ENCODE data around the gene PLSCR1. TPM values are rescaled to one million over a fixed set of nuclear protein-coding genes. Genes with fewer than 3 reads are reported as not detected.
"Not testable (repeated sequence)": the region's sequence is repeated elsewhere in the genome, so short reads cannot be mapped to it uniquely, and the experiment has no call there.

PLSCR1 gene
- total RNA-seq, 1 donor from 2014 or later, result 60.1 TPM

DNA sequence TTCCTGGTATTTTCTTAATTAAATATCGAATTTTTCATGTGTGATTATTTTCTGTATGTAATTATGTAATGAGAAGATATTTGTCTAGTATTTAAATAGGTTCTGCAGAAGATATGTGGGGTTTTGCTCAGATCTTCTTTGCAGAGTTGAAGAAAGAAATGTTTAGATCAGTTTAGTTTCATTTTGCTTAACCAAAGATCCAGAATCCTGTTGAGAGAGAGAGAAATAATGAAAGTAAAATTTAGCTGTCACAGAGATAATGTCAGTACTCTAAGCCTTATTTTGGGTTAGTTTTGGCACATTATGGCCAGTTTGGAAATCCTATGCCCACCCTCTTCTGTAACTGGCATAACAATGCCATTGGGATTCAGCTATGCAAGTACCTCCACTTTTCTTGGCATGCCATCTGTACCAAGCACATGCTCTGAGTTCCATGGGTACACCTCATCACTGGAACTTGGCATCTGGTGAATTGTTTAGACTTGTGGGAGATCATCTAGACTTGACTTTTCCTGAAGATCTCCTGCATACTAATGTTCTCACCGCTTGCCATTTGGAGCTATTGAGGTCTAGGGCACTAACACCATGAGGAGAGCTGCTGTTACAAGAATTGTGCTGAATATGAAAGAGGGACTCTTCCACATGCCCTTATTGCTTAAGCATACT lies 30.9 kb downstream of the PLSCR1 start:
- no peak for ATAC-seq

DNA sequence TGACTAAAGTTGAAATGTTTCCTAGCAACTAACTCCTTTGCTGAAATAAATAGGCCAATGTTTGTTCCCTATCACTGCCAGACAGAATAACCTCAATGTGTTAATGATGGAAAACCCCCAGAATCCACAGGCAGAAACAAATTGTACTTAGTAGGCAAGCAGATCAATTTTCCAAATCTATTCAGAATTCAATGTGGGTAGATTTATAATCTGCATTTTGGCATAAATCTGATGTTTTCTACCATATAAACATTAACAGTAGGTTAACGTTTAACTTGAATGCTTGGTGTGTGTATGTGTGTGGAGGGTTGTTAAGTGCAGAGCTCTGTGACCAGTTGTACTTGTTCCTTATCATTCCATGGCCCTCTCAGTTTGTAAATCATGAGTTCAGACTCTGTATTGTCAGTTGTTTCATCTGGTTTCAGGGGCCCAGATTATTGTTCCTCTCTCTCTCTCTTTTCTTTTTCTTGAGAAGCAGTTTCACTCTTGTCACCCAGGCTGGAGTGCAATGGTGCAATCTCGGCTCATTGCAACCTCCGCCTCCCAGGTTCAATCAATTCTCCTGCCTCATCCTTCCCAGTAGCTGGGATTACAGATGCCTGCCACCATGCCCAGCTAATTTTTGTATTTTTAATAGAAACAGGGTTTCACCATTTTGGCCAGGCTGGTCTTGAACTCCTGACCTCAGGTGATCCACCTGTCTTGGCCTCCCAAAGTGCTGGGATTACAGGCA lies 32.8 kb downstream of the PLSCR1 start:
- no peak for ATAC-seq

DNA sequence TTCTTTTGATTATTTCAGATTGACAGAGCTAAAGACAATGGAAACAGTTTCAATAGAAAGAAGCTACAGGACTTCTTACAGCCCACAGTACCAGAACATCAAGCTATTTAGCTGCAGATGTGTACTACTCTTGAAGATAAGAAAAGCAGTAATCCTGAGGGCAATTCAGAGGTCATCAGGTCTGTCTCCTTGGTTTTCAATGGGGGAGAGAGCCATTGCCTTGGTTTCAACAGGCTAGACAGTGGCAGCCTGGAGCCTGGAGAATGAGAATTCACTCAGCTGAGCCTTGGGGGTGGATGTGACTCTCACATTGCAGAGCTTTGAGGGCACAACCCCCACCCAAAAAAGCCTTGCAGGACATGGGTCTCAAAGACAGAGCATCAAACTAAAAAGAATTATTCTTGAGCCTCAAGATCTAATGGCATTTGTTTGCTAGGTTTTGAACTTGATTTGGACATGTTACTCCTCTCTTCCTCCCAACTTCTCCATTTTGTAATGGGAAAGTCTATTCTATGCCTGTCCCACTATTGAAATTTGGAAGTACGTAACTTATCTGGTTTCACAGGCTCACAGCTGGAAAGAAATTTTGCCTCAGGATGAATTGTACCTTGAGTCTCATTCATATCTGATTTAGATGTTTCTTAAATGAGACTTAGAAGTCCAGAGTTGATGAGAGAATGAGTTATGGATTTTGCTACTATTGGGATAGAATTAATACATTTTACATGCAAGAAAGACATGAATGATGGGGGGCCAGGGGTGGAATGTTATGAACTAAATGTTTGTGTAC lies 36.9 kb downstream of the PLSCR1 start:
- no peak for ATAC-seq

DNA sequence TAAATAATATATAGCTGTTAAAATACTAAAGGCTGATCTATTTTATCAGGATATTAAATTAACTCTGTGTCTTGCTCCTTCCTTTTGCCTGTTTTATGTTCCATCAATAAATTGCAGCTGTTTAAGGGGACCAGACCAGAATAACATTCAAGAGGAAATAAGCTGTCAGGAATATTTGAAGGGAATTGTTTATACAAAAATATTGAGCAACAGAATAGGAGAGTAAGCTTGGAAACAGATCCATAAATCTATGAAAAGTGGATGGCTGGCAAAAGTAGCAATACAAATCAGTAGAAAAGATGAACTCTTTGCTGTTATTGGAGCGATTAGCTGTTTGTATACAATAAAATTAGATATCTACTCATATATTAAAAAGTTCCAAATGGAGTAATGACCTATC lies 38.9 kb downstream of the PLSCR1 start:
- no peak for ATAC-seq

DNA sequence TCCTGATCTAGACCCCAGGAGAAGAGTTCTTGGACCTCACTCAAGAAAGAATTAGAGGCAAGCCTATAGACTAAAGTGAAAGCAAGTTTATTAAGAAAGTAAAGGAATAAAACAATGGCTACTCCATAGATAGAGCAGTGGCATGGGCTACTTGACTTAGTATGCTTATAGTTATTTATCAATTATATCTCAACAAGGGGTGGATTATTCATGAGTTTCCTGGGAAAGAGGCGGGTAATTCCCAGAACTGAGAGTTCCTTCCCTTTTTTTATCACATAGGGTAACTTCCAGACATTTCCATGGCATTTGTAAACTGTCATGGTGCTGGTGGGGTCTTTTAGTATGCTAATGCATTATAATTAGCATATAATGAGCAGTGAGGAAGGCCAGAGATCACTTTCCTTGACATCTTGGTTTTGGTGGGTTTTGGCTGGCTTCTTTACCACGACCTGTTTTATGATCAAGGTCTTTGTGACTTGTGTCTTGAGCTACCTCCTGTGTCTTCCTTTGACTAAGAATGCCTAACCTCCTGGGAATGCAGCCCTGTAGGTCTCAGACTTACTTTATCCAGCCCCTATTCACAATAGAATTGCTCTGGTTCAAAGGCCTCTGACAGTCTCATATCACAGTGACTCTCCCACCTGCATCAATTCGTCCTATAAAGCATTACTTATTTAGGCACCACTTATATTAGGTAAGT lies 39.8 kb downstream of the PLSCR1 start:
- no peak for ATAC-seq

DNA sequence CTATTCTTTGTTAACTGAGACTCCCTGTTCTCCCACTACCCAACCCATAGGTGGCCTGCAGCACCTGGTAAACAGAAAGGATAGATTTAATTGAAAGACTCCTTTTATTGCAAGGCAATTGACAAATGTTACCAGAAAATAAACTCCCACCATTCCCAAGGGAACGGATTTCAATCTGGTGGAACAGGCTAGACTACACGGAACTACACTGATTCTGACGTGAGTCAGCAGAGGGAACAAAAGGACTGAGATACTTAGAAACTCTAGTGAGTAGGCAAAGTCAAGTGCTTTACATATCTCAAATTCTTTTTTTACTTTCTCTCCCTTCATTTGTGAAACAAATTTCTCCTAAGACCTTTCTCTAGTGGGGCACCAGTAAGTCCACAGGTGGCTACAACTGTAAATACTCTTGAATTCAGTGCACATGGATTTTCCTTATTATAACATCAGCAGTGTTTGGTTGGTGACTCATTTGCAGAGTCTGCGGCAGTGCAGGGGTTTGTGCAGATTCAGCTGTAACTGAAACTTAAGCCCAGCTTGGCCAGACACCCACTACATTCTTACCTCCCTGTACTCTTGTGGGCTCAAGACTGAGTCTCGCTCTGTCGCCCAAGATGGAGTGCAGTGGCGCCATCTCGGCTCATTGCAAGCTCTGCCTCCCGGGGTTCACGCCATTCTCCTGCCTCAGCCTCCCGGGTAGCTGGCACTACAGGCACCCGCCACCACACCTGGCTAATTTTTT lies 40.8 kb downstream of the PLSCR1 start:
- peak; percentile 82 for ATAC-seq

DNA sequence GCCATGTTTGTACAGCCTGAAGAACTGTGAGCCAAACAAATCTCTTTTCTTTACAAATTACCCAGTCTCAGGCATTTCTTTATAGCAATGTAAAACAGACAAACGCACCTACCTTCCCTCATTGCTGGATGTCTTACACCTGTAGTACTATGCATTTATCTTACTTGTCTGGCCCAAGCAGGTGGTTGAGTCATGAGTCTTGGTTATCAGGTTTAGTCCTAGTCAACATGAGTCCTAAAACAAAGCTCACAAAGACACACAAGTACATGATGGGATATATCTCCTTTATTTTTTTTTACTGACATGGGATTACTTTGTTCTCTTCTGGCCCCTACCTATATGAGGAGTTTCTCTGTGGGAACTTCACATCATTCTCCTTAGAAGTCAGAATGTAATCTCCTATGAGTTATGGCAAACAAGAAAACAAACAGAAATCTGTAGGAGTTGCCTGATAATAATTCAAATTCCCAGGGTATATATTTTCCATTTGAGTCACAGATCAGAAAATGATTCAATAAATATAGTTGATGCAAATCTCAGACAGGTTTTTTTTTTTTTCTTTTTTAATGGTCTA lies 41.4 kb downstream of the PLSCR1 start:
- ATAC-seq, result peak; percentile 65

DNA sequence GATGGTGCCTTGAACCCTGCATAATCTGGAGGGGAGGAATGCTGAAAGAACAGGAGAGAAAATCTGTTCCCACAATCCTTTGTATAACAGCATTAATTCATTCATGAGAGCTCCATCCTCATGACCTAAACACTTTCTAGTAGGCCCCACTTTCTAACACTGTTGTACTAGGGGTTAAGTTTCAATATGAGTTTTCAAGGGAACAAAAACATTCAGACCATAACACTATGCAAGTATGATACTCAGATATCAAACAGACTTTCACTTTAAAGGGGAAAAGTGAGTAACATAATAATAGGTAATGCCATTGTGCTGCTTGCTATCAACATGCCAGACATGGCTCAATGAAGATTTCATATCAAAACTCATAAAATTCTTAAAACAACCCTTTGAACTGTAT lies 42.7 kb downstream of the PLSCR1 start:
- no peak for ATAC-seq

DNA sequence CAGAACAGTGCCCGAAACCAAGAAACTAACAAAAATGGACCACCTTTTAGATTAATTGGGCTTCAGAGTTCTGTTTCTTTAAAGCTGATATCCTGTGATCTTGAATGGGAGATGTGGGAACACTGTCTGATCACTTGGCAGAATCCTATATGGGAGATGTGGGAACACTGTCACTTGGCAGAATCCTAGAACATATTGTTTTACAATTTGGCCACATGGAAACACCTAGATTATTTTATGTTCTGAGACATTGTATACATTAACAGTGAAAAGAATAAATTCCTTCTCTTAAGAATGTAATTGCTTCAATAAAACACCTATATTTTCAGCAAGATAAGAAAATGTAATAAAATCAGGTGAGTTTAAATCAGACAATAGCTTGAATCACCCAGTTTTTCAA lies 44.7 kb downstream of the PLSCR1 start:
- ATAC-seq, result no peak

DNA sequence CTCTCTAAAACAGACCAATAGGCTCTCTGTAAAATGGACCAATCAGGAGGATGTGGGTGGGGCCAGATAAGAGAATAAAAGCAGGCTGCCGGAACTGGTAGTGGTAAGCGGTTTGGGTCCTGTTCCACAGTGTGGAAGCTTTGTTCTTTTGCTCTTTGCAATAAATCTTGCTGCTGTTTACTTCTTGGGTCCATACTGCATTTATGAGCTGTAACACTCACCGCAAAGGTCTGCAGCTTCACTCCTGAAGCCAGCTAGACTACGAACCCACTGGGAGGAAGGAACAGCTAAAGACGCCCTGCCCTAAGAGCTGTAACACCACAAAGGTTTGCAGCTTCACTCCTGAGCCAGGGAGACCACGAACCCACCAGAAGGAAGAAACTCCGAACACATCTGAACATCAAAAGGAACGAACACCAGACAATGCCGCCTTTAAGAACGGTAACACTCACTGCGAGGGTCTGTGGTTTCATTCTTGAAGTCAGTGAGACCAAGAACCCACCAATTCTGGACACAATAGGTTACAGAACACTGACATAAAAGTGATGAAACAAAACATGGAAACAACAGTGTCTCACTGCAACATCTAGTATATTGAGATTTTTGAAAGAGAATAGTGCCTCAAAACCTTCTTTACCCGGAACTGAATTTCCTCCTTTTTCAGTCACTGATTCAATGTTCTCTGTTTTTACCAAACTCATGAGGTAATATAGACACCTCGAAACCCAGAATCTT lies 46.2 kb downstream of the PLSCR1 start:
- no peak for ATAC-seq

DNA sequence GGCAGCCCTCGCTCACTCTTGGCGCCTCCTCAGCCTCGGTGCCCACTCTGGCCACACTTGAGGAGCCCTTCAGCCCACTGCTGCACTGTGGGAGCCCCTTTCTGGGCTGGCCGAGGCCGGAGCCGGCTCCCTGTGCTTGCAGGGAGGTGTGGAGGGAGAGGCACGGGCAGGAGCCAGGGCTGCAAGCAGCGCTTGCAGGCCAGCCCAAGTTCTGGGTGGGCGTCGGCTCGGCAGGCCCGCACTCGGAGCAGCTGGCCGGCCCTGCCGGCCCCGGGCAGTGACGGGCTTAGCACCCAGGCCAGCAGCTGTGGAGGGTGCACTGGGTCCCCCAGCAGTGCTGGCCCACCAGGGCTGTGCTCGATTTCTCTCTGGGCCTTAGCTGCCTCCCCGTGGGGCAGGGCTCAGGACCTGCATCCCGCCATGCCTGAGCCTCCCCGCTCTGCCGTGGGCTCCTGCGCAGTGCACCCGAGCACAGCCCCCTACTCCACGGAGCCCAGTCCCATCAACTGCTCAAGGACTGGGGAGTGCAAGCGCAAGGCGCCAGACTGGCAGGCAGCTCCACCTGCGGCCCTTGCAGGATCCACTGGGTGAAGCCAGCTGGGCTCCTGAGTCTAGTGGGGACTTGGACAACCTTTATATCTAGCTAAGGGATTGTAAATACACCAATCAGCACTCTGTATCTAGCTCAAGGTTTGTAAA lies 47.1 kb downstream of the PLSCR1 start:
- not testable (repeated sequence) for ATAC-seq

DNA sequence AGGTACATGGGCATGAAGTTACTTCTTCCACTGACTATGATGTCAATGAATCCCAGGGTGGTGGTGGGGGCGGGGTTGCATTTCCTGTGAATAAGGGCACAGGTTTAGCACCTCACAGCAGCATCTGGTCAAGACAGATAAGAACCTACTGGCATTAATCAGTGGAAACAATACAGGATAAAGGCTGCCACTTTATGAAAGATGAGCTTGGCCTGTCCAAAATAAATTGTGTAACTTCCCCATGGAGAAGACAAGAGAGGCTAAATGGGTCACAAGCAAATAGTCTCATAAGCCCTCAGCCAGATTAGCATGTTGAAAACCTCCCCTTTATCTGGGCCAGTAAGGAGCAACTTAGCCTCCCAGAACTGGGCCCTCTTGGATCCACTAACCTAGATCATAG lies 47.7 kb downstream of the PLSCR1 start:
- no peak for ATAC-seq

DNA sequence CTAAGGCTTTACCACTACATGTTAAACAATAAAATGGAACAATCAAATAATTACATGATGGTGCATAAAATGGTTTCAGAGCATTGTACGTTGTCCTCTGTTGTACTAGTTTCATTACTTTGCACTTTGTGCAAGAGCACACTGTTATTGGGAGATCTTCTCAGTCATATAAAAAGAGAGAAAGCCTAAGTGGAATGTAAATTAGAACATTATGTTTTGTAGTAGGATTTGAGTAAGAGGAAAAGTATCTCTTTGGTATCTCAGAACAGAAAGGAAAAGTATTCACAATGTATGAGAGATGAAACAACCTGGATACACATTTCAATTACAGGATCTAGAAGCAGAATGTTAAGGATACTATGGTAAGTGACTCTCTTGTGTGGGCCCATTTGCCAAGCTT lies 48.2 kb downstream of the PLSCR1 start:
- no peak for ATAC-seq

DNA sequence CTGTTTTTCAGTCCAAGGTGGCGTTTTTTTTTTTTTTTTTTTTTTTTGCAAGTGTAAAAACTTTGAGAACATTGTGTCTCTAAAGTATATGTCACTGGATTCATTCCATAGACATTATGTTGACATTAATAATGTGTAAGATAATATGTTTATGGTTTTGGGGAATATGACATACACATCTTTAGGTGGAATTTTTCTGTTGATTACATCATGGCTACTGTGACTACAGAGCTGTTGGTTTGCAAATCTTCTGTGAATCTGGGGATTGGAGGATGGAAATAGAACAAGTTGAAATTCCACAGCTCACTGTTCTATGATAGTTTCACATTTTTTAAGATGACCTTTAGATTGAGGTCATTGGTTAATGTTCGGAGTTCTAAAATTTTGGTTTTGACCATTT lies 50.6 kb downstream of the PLSCR1 start:
- no peak for ATAC-seq

DNA sequence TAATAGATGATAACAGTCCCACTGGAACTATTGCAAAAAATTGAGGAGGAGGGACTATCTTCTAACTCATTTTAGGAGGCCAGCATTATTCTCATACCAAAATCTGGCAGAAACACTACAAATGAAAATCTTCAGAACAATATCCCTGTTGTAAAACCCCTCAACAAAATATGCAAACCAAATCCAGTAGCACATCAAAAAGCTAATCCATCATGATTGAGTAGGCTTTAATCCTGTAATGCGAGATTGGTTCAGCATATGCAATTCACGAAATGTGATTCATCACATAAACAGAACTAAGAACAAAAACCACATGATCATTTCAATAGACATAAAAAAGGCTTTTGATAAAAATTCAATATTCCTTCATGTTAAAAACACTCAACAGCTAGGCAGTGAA lies 51.2 kb downstream of the PLSCR1 start:
- ATAC-seq, result peak; percentile 55

DNA sequence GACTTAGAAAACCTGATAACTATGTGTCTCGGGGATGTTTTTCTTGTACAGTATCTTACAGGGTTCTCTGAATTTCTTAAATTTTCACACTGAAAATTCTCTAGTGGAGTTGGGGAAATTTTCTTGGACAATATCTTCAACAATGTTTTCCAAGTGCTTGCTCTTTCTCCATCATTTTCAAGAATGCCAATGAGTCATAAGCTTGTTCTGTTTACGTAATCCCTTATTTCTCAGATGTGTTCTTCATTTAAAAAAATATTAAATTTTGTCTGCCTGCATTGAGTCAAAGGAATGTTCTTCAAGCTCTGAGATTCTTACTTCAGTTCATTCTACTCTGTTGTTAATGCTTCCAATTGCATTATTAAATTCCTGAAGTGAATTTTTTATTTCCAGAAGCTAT lies 53.1 kb downstream of the PLSCR1 start:
- ATAC-seq, result no peak

DNA sequence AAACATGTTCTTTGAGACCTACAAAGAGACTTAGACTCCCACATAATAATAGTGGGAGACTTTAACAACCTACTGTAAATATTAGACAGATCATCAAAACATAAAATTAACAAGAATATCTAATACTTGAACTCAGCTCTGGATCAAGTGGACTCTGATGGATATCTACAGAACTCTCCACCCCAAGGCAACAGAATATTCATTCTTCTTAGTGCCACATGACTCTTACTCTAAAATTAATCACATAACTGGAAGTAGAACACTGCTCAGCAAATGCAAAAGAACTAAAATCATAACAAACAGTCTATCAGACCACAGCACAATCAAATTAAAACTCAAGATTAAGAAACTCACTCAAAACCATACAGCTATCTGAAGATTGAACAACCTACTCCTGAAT lies 59.1 kb downstream of the PLSCR1 start:
- no peak for ATAC-seq

DNA sequence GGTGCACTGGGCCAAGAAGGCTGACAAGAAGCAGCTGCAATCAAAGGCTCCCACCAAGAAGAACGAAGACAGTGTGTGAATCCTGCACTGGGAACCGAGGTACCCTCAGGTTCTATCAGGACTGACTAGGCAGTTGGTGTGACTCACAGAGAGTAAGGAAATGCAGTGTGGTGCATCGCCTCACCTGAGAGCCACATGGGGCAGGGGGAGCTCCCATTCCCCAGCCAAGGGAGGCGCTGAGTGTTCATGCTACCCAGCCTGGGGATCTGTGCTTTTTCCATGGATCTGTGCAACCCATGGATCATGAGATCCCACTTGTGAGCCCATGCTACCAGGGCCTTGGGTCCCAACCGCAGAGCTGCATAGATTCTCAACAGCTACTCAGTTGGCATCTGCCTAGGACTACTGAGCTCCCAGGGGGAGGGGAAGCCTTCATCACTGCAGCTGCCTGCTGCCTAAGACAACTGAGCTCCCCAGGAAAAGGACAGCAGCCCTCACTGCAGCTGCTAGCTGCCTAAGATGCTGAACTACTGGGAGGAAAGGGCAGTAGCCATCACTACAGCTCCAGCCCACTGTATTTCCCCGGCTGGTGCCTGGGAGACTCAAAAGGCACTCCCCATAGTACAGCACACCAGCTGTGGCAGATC lies 68.2 kb downstream of the PLSCR1 start:
- ATAC-seq, result no peak

DNA sequence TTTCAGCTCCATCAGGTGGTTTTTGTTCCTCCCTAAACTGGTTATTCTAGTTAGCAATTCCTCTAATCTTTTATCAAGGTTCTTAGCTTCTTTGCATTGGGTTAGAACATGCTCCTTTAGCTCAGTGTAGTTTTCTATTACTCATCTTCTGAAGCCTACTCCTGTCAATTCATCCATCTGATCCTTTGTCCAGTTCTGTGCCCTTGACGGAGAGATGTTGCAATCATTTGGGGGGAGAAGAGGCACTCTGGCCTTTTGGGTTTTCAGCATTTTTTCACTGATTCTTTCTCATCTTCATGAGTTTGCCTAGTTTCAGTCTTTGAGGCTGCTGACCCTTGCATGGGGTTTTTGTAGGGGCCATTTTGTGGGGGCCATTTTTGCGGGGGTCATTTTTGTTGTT lies 69.4 kb downstream of the PLSCR1 start:
- not testable (repeated sequence) for ATAC-seq

DNA sequence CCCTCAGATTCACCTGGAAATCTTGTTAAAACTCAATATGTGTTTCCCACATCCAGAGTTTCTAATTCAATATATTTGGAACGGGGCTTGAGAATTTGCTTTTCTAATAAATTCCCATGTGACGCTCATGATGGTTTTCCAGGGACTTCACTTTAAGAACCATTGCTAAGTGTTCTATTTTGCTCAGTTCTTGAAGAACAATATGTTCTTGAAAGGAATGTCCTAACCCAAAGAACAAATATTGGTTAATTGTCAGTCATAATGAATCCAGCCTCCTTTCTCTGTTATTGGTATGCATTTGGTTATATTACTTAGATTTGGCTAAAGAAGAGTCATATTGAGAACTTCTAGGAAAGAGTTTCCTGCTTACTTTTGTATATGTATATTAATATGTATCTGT lies 70.7 kb downstream of the PLSCR1 start:
- no peak for ATAC-seq

Measured in esophagus mucosa (tissue), 1 donor.